ENCODE data around the gene TMEFF1.
"Not testable (repeated sequence)": the region's sequence is repeated elsewhere in the genome, so short reads cannot be mapped to it uniquely, and the experiment has no call there.

TMEFF1 gene

DNA sequence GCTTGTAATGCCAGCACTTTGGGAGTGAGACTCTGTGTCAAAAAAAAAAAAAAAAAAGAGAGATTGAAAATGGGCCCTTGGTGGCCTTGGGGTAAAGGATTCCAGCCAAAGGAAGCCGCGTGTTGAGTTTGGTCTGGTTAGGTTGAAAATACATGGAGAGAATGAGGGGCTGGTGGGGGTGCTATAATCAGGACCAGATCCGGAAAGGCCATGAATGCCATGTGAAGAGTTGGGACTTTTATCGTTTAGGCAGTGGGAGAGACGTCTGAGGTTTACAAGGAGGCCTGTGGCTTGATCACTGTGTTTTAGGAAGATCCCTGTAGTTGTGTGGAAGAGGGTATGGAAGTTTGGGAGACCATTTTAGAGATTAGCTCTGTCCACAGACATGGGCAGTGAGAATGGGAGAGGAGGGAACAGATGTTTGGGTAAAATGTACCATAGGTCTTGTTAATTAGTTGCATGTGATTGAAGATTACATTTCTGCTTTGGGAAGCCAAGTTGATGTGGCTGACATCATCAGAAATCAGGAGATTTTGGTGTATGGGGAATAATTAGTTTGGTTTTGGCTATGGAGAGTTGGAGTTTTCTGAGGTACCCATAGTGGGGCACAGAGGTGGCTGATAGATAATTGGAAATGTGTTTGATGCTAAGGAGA, 42.5 kb upstream of the TMEFF1 start:
- TF ChIP-seq, protein P1, sequence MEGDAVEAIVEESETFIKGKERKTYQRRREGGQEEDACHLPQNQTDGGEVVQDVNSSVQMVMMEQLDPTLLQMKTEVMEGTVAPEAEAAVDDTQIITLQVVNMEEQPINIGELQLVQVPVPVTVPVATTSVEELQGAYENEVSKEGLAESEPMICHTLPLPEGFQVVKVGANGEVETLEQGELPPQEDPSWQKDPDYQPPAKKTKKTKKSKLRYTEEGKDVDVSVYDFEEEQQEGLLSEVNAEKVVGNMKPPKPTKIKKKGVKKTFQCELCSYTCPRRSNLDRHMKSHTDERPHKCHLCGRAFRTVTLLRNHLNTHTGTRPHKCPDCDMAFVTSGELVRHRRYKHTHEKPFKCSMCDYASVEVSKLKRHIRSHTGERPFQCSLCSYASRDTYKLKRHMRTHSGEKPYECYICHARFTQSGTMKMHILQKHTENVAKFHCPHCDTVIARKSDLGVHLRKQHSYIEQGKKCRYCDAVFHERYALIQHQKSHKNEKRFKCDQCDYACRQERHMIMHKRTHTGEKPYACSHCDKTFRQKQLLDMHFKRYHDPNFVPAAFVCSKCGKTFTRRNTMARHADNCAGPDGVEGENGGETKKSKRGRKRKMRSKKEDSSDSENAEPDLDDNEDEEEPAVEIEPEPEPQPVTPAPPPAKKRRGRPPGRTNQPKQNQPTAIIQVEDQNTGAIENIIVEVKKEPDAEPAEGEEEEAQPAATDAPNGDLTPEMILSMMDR (conservative IDR thresholded peaks at IDR 0.05): no peak
- TF ChIP-seq ZFX (IDR thresholded peaks at IDR 0.05): no peak
- H3K27ac ChIP-seq: no peak overlapping the region

- H3K27ac ChIP-seq: no peak overlapping the region
- TF ChIP-seq, protein P1 (conservative IDR thresholded peaks at IDR 0.05): no peak
- TF ChIP-seq ZFX (IDR thresholded peaks at IDR 0.05): no peak
These were observed 41.1 kb upstream of the TMEFF1 start for GRCh38 chr9:100431886-100432285.

- TF ChIP-seq ZFX (IDR thresholded peaks at IDR 0.05): no peak
- TF ChIP-seq, protein P1 (conservative IDR thresholded peaks at IDR 0.05): no peak
- no peak overlapping the region for H3K27ac ChIP-seq
These were observed 40.2 kb upstream of the TMEFF1 start for GRCh38 chr9:100432736-100433135.

DNA sequence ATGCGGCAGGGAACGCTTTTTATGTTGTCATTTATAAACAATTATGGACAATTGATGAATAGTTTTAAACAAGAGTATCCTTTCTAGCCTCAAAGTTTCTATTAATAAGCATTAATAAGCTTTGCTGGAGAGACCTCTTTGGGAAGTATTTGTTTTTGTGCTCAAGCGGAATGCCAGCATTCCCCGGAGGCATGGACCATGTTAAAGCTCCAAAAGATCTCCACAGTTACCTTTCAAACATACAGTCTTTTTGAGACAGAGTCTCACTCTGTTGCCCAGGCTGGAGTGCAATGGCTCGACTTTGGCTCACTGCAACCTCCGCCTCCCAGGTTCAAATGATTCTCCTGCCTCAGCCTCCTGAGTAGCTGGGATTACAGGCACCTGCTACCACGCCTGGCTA, 36.4 kb upstream of the TMEFF1 start:
- H3K27ac ChIP-seq: no peak overlapping the region
- TF ChIP-seq ZFX (IDR thresholded peaks at IDR 0.05): no peak

DNA sequence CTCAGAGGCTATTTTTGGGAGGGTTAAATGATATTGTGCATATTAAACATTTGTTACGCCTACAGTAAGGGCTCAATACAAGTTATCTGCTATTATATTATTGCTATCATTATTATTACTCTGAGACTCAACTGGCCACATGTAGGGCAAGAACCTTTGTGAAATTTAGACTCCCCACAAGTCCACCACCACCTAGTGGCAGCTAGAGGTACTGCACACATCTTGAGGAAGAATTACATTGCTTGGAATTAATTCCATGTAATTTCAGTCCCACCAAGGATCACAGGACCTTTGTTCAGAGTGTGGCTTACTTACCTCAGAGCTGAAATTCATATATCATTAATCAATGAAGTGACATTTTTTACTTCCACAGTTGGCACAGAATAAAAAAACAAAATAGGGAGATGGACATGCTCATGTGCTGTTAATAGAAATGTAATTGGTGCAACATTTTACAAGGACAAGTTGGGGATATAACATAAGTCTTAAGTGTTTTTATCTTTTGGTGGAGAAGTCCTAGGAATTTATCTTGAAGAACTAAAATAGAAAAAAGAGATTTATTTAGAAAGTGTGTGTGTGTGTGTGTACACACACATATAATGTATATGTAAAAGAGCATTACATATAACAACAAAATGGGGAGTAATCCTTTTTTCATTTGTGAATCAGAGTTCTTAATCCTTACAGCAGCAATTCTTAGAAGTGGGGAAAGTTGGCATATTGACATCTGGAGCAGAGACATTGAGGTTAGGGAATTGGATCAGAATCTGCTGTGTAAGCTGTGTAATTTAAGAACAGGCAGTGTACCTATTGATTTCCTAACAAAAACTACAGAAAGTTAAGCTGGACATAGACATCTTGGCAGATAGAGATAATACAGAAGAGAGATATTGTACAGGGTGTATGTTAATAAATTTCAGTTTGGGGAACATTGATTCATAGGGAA, 34.8 kb upstream of the TMEFF1 start:
- no peak for TF ChIP-seq ZFX (IDR thresholded peaks at IDR 0.05)
- TF ChIP-seq, protein P1 (conservative IDR thresholded peaks at IDR 0.05): peak; percentile 97
- no peak overlapping the region for H3K27ac ChIP-seq

- TF ChIP-seq ZFX (IDR thresholded peaks at IDR 0.05): no peak
- TF ChIP-seq, protein P1 (conservative IDR thresholded peaks at IDR 0.05): no peak
- no peak overlapping the region for H3K27ac ChIP-seq
These were observed 32.9 kb upstream of the TMEFF1 start for GRCh38 chr9:100440071-100440470.

DNA sequence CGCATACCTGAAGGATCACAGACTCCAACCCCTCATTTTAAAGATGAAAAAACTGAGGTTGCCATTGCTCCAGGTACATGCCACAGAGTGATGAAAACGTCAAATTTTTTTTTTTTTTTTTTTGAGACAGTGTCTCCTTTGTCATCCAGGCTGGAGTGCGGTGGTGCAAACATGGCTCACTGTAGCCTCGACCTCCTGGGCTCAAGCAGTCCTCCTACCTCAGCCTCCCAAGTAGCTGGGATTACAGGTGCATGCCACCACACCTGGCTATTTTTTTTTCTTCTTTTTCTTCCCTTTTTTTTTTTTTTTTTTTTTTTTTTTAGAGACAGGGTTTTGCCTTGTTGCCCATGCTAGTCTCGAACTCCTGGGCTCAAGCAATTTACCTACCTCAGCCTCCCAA, 32.5 kb upstream of the TMEFF1 start:
- not testable (repeated sequence) for H3K27ac ChIP-seq

DNA sequence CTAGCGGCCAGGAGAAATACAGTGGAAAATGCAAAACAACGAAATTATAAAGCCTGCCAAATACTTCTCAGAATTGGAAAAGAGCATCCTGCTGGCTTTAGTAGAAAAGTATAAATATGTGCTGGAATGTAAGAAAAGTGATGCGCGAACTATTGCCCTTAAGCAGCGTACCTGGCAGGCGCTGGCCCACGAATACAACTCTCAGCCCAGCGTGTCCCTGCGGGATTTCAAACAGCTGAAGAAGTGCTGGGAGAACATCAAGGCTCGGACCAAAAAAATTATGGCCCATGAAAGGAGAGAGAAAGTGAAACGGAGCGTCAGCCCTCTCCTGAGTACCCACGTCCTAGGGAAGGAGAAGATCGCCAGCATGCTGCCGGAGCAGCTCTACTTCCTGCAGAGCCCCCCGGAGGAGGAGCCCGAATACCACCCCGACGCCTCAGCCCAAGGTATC, 31.0 kb upstream of the TMEFF1 start:
- no peak overlapping the region for H3K27ac ChIP-seq
- no peak for TF ChIP-seq ZFX (IDR thresholded peaks at IDR 0.05)
- TF ChIP-seq, protein P1 (conservative IDR thresholded peaks at IDR 0.05): no peak

Measured in C4-2B (cell line).